Liver (tissue), 3 donors: Measurements from ENCODE around the gene ZNF189.

ENCODE experiments used
- EGR1 ChIP-seq, 2 donors: IDR thresholded peaks; 2 replicates each; pipeline ENCODE4 v1.6.1; 2016 to 2018; ENCODE audit warnings: antibody characterized with exemption in 2 of 2, low read depth in 2 of 2
- FOXA1 ChIP-seq: IDR thresholded peaks from 2 replicates; pipeline ENCODE4 v1.6.1; 2016; ENCODE audit warnings: antibody characterized with exemption
- FOXA2 ChIP-seq: IDR thresholded peaks from 2 replicates; pipeline ENCODE4 v1.6.1; 2016; ENCODE audit warnings: antibody characterized with exemption
- HNF4G ChIP-seq: IDR thresholded peaks from 2 replicates; pipeline ENCODE4 v1.6.1; 2016; ENCODE audit warnings: antibody characterized with exemption
- JUND ChIP-seq, 2 donors: IDR thresholded peaks; 2 replicates each; pipeline ENCODE4 v1.6.1; 2016; ENCODE audit warnings: antibody characterized with exemption in 2 of 2
- RAD21 ChIP-seq, 2 donors: IDR thresholded peaks; 2 replicates each; pipeline ENCODE4 v1.6.1; 2016; ENCODE audit warnings: antibody characterized with exemption in 2 of 2, mild to moderate bottlenecking in 2 of 2
- RXRA ChIP-seq, 2 donors: IDR thresholded peaks; 2 replicates each; pipeline ENCODE4 v1.6.1; 2017 to 2018; ENCODE audit warnings: antibody characterized with exemption in 2 of 2, mild to moderate bottlenecking in 1 of 2
- SP1 ChIP-seq: IDR thresholded peaks from 2 replicates; pipeline ENCODE4 v1.6.1; 2018; ENCODE audit warnings: antibody characterized with exemption, mild to moderate bottlenecking
- TAF1 ChIP-seq: conservative IDR thresholded peaks from 2 replicates; pipeline ENCODE4 v1.6.1; 2016; ENCODE audit warnings: antibody characterized with exemption, mild to moderate bottlenecking
- TF ChIP-seq, protein P1 (sequence below): IDR thresholded peaks from 2 replicates; pipeline ENCODE4 v1.6.1; 2016; ENCODE audit warnings: antibody characterized with exemption, mild to moderate bottlenecking
- TF ChIP-seq, protein P2 (sequence below): fragments of 150-350 bp; IDR thresholded peaks from 2 replicates; pipeline ENCODE4 v1.5.1; 2017; ENCODE audit warnings: improper control_type of control experiment, low read depth, low read length; ENCODE audit not compliant: missing input control
- TF ChIP-seq, protein P3 (sequence below): IDR thresholded peaks from 2 replicates; pipeline ENCODE4 v1.6.1; 2016; ENCODE audit warnings: antibody characterized with exemption
- TF ChIP-seq, protein P4 (sequence below): IDR thresholded peaks from 2 replicates; pipeline ENCODE4 v1.6.1; 2016; ENCODE audit warnings: antibody characterized with exemption
- donor health status: healthy.
- donor health status: healthy.

DNA sequence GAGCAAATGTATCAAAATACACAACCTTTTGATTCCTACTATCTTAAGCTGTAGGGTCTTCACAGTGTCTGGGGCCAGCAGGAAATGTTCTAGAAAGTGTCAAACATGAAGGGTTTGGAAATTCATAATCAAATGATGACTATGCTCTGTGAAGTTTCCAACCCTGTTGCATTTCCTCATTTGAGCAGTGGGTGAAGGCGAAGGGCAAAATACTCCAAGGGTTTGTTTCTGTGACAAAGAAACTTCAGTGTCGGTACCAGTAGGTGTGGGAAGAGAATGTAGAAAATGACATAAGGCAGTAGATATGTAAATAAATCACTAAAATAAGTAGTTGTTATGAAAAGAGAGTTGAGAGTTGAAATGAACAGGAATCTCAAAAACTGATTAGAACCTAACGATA is 36.3 kb downstream of the ZNF189 start:
- TF ChIP-seq RAD21 (IDR thresholded peaks at IDR 0.05) (no peak), EGR1 (IDR thresholded peaks at IDR 0.05; ENCODE audit: low read depth in 2 of 2) (no peak), FOXA1 (no peak), TAF1 (no peak), SP1 (no peak), JUND (IDR thresholded peaks at IDR 0.05) (peak in 1 of 2 donors; percentile 18), HNF4G (no peak), FOXA2 (no peak), RXRA (IDR thresholded peaks at IDR 0.05) (no peak)
- TF ChIP-seq, protein P1, sequence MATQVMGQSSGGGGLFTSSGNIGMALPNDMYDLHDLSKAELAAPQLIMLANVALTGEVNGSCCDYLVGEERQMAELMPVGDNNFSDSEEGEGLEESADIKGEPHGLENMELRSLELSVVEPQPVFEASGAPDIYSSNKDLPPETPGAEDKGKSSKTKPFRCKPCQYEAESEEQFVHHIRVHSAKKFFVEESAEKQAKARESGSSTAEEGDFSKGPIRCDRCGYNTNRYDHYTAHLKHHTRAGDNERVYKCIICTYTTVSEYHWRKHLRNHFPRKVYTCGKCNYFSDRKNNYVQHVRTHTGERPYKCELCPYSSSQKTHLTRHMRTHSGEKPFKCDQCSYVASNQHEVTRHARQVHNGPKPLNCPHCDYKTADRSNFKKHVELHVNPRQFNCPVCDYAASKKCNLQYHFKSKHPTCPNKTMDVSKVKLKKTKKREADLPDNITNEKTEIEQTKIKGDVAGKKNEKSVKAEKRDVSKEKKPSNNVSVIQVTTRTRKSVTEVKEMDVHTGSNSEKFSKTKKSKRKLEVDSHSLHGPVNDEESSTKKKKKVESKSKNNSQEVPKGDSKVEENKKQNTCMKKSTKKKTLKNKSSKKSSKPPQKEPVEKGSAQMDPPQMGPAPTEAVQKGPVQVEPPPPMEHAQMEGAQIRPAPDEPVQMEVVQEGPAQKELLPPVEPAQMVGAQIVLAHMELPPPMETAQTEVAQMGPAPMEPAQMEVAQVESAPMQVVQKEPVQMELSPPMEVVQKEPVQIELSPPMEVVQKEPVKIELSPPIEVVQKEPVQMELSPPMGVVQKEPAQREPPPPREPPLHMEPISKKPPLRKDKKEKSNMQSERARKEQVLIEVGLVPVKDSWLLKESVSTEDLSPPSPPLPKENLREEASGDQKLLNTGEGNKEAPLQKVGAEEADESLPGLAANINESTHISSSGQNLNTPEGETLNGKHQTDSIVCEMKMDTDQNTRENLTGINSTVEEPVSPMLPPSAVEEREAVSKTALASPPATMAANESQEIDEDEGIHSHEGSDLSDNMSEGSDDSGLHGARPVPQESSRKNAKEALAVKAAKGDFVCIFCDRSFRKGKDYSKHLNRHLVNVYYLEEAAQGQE = no peak
- TF ChIP-seq, protein P2, sequence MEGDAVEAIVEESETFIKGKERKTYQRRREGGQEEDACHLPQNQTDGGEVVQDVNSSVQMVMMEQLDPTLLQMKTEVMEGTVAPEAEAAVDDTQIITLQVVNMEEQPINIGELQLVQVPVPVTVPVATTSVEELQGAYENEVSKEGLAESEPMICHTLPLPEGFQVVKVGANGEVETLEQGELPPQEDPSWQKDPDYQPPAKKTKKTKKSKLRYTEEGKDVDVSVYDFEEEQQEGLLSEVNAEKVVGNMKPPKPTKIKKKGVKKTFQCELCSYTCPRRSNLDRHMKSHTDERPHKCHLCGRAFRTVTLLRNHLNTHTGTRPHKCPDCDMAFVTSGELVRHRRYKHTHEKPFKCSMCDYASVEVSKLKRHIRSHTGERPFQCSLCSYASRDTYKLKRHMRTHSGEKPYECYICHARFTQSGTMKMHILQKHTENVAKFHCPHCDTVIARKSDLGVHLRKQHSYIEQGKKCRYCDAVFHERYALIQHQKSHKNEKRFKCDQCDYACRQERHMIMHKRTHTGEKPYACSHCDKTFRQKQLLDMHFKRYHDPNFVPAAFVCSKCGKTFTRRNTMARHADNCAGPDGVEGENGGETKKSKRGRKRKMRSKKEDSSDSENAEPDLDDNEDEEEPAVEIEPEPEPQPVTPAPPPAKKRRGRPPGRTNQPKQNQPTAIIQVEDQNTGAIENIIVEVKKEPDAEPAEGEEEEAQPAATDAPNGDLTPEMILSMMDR = no peak
- TF ChIP-seq, protein P3, sequence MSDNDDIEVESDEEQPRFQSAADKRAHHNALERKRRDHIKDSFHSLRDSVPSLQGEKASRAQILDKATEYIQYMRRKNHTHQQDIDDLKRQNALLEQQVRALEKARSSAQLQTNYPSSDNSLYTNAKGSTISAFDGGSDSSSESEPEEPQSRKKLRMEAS = no peak
- TF ChIP-seq, protein P4, sequence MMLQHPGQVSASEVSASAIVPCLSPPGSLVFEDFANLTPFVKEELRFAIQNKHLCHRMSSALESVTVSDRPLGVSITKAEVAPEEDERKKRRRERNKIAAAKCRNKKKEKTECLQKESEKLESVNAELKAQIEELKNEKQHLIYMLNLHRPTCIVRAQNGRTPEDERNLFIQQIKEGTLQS = no peak
